H1 (cell line): ENCODE data around the gene MAGI3. TPM values are rescaled to one million over a fixed set of nuclear protein-coding genes. Genes with fewer than 3 reads are reported as not detected.

ENCODE experiments used
- CHD7 ChIP-seq: fragments of 300-600 bp; sonication (generic); IDR thresholded peaks from 2 replicates; pipeline ENCODE4 v1.7.1; 2012; ENCODE audit warnings: low read length, moderate library complexity, mild to moderate bottlenecking, inconsistent platforms; ENCODE audit not compliant: insufficient replicate concordance
- polyA plus RNA-seq, 7 experiments: library from polyadenylated mRNA; depleted of rRNA in 3 of 7; stranded (reverse) in 5 of 7; unstranded in 2 of 7; fragments of >200 nt in 5 of 7; fragments of 200-250 nt in 2 of 7; gene quantifications; 1 replicate in 5 of 7; 2 replicates in 1 of 7; 4 replicates in 1 of 7; pipeline versions ENCODE4 v1.2.1 to v1.2.3, GENCODE V29; 2011 to 2013; ENCODE audit warnings: missing spikeins in 2 of 7, mixed read lengths in 2 of 7
- total RNA-seq: library from RNA; stranded (reverse); fragmentation: NEBNext Ultra II Directional; extraction: Animal tissue kit (Norgen Biotek cat#: 25700); gene quantifications from 2 replicates; pipeline ENCODE4 v1.2.1, GENCODE V29; 2021

MAGI3 gene
- total and polyA plus RNA-seq, 2 of the 8 experiments (the other 6 are each of a cell fraction or from before 2014, with no cell fraction given), result 2.3 to 7.8 TPM

GRCh38 chr1:113617438-113618141 lies 227.3 kb downstream of the MAGI3 start (continued):
- no peak for TF ChIP-seq CHD7
